Mucosa of rectum (tissue), 2 donors: ENCODE data around the gene OR1C1.
"Not testable (repeated sequence)": the region's sequence is repeated elsewhere in the genome, so short reads cannot be mapped to it uniquely, and the experiment has no call there.

Source experiments
- H3K27ac ChIP-seq, 2 donors: one replicate each; pipeline ENCODE4 v1.7.0; 2013; ENCODE audit warnings: inconsistent platforms in 2 of 2, low read depth in 2 of 2, low read length in 2 of 2
- H3K27me3 ChIP-seq, 2 donors: one replicate each; pipeline ENCODE4 v1.7.0; 2013; ENCODE audit warnings: low read length in 2 of 2; ENCODE audit not compliant: control insufficient read depth in 2 of 2, insufficient read depth in 2 of 2
- H3K36me3 ChIP-seq, 2 donors: one replicate each; pipeline ENCODE4 v1.7.0; 2013; ENCODE audit warnings: low read length in 2 of 2; ENCODE audit not compliant: control insufficient read depth in 2 of 2, insufficient read depth in 2 of 2
- H3K4me1 ChIP-seq, 2 donors: one replicate each; pipeline ENCODE4 v1.7.0; 2013; ENCODE audit warnings: low read length in 2 of 2, mild to moderate bottlenecking in 1 of 2; ENCODE audit not compliant: control insufficient read depth in 2 of 2, insufficient read depth in 2 of 2
- H3K4me3 ChIP-seq, 2 donors: one replicate each; pipeline ENCODE4 v1.7.0; 2013; ENCODE audit warnings: low read length in 2 of 2
- H3K9ac ChIP-seq, 2 donors: one replicate each; pipeline ENCODE4 v1.7.0; 2013; ENCODE audit warnings: low read length in 2 of 2, low read depth in 1 of 2, mild to moderate bottlenecking in 1 of 2
- H3K9me3 ChIP-seq, 2 donors: one replicate each; pipeline ENCODE4 v1.7.0; 2013; ENCODE audit warnings: low read length in 2 of 2; ENCODE audit not compliant: control insufficient read depth in 2 of 2
- donor health status: healthy.
- donor health status: Normal muscosa, but diverticular disease.

OR1C1 gene

GRCh38 chr1:247740721-247741120 is 19.6 kb downstream of the OR1C1 start:
- Histone ChIP-seq H3K9ac (no peak overlapping the region), H3K9me3 (no peaks in the 10 kb centered on the region), H3K27me3 (no peaks in the 10 kb centered on the region), H3K4me3 (no peak overlapping the region), H3K27ac (no peak overlapping the region), H3K36me3 (no peaks in the 10 kb centered on the region), H3K4me1 (no peaks in the 10 kb centered on the region)

GRCh38 chr1:247738315-247738714 is 22.0 kb downstream of the OR1C1 start, which contains the start of gene OR14K1:
Gene OR14K1 (plus strand): TSS chr1:247738615. CDS start chr1:247738615, 0 bp downstream.
- Histone ChIP-seq H3K27ac (no peak within 1 kb of the TSS), H3K9ac (no peak within 1 kb of the TSS), H3K4me3 (no peak within 1 kb of the TSS), H3K9me3 (no peaks in the 10 kb centered on the region), H3K27me3 (no peaks in the 10 kb centered on the region), H3K36me3 (no peaks in the 10 kb centered on the region), H3K4me1 (no peaks in the 10 kb centered on the region)

GRCh38 chr1:247721222-247721621 is 39.1 kb downstream of the OR1C1 start:
- no peaks in the 10 kb centered on the region for H3K27me3 ChIP-seq
- peaks cover 0 to 1% of the 10 kb centered on the region in 2 donors for H3K9me3 ChIP-seq
- no peaks in the 10 kb centered on the region for H3K36me3 ChIP-seq
- no peak overlapping the region for H3K27ac ChIP-seq
- no peak overlapping the region for H3K9ac ChIP-seq
- no peak overlapping the region for H3K4me3 ChIP-seq
- no peaks in the 10 kb centered on the region for H3K4me1 ChIP-seq

- Histone ChIP-seq H3K27ac (no peak within 1 kb of the TSS), H3K9ac (no peak within 1 kb of the TSS), H3K4me1 (no peaks in the 10 kb centered on the region), H3K27me3 (no peaks in the 10 kb centered on the region), H3K9me3 (peaks cover 0 to 1% of the 10 kb centered on the region in 2 donors), H3K4me3 (no peak within 1 kb of the TSS), H3K36me3 (no peaks in the 10 kb centered on the region)
Observed at GRCh38 chr1:247716546-247716945, 43.8 kb downstream of the OR1C1 start, which contains the start of gene OR6F1. Gene OR6F1 (minus strand): TSS chr1:247716646. CDS start chr1:247712755, 3,891 bp downstream.

- H3K9ac ChIP-seq = no peak overlapping the region
- no peaks in the 10 kb centered on the region for H3K4me1 ChIP-seq
- no peaks in the 10 kb centered on the region for H3K36me3 ChIP-seq
- H3K27me3 ChIP-seq = no peaks in the 10 kb centered on the region
- H3K4me3 ChIP-seq = no peak overlapping the region
- no peak overlapping the region for H3K27ac ChIP-seq
- H3K9me3 ChIP-seq = no peaks in the 10 kb centered on the region
Observed at GRCh38 chr1:247713753-247714152, 46.6 kb downstream of the OR1C1 start.

- not testable (repeated sequence) for H3K9ac ChIP-seq, H3K4me3 ChIP-seq, H3K27ac ChIP-seq, H3K36me3 ChIP-seq, H3K4me1 ChIP-seq, H3K9me3 ChIP-seq, H3K27me3 ChIP-seq
Observed at GRCh38 chr1:247710681-247711080, 49.7 kb downstream of the OR1C1 start.
